HUES6 (cell line): ENCODE data around the gene RNF224.
"Not testable (repeated sequence)": the region's sequence is repeated elsewhere in the genome, so short reads cannot be mapped to it uniquely, and the experiment has no call there.

Experiments
- H3K27ac ChIP-seq: 2 replicates; pipeline ENCODE4 v1.7.0; 2013; ENCODE audit warnings: low read depth, mild to moderate bottlenecking, low read length, inconsistent platforms
- H3K27me3 ChIP-seq: 2 replicates; pipeline ENCODE4 v1.6.1; 2013; ENCODE audit warnings: low read length; ENCODE audit not compliant: control insufficient read depth, insufficient read depth
- H3K36me3 ChIP-seq: 2 replicates; pipeline ENCODE4 v1.6.1; 2013; ENCODE audit warnings: low read length; ENCODE audit not compliant: control insufficient read depth, insufficient read depth
- H3K4me1 ChIP-seq: 2 replicates; pipeline ENCODE4 v1.6.1; 2013; ENCODE audit warnings: low read length; ENCODE audit not compliant: control insufficient read depth, insufficient read depth
- H3K4me3 ChIP-seq: 2 replicates; pipeline ENCODE4 v1.5.1; 2013; ENCODE audit warnings: low read depth, low read length
- H3K9ac ChIP-seq: one replicate; pipeline ENCODE4 v1.6.1; 2013; ENCODE audit warnings: mild to moderate bottlenecking, low read length
- H3K9me3 ChIP-seq: 2 replicates; pipeline ENCODE4 v1.6.1; 2013; ENCODE audit warnings: low read depth, low read length; ENCODE audit not compliant: control insufficient read depth, insufficient read depth

The RNF224 gene

DNA sequence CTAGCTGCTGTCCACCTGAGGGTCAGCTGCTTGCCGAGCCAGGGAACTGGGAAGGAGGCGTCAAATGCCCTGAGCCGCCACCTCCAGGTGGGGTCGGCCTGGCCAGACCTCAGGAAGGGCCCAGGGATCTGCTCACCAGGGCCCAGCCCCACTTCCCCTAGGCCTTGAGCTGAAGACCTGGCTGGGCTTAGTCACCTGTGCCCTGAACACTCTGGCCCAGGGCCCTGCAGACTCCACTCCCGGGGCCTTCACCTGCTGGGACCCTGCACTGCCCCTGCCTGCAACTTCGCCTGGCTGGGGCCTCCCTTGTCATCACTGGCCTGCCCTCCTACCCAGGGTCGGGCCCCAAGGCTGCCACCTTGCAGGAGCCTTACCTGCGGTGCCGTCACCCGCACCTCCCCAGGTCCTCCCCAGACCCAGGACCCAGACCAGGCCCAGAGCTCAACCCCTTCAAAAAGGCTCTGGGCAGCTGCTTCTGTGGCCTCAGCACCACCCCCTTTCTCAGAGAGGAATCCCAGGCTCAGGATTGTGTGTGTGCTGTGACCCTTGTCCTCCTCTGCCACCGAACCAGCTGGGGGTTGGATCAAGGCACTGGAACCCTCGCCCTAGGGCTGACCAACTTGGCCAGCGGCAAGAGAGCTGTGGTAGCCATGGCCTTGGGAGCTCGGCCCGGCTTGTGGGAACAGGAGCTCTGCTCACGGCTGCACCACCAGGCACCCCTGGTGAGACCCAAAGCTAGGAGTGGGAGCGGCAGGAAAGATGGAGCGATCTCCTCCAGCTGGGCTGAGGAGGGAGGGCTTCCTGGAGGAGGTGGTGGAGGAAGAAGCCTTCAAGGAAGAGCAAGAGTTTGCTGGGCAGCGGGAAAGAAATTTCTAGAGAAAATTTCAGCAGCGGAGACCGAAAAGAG lies 26.7 kb downstream of the RNF224 start:
- H3K36me3 ChIP-seq: peaks cover 19% of the 10 kb centered on the region
- no peak overlapping the region for H3K27ac ChIP-seq
- H3K9ac ChIP-seq: peak overlapping the region; percentile 66
- H3K27me3 ChIP-seq: no peaks in the 10 kb centered on the region
- no peaks in the 10 kb centered on the region for H3K9me3 ChIP-seq
- H3K4me3 ChIP-seq: peak overlapping the region; percentile 100
- H3K4me1 ChIP-seq: peaks cover 30% of the 10 kb centered on the region

DNA sequence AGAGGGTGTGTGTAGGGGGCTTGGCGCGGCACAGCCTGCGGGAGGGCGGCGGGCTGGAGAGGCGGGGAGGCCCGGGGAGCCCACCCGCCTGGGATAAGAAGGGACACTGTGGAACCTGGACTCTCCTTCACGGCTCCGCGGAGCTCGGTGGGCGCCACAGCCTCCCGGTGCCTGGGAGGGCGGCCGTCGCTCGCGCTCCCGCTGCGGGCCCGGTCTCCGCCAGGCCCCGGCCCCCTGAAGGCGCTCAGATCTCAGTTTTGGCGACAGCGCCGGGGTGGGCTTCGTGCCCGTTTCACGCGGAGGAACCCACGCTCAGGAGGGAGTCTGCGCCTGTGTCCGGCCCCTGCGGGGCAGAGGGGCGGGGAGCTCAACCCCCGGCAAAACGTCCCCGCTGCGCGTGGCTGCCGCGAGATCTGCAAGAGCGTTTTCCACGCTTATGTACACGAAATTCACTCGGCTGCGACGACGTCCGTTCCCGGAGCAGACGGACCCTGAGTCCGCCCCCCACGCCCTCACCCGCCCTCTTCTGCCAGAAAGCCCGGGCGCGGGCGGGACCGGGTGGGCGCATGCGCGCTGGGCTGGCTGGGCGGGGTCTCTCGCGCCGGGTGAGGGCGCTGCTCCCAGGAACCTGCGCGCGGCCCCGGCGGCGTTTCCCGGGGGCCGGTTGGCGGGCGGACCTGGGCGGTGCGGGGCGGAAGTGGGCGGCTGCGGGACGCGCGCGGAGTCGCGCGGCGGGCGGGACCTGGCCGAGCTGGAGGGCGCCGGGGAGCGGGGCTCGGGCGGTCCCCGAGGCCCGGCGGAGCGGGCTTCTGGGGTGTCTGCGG lies 27.5 kb downstream of the RNF224 start, which contains the start of gene NELFB:
NELFB (plus strand) TSS at position 704 of the 824 bp plus-strand sequence.
- Histone ChIP-seq H3K27me3 (no peaks in the 10 kb centered on the region), H3K4me3 (peak within 1 kb of the TSS; percentile 100), H3K9ac (peak within 1 kb of the TSS; percentile 82), H3K36me3 (peaks cover 23% of the 10 kb centered on the region), H3K27ac (peak within 1 kb of the TSS; percentile 85; the same call in 1 of the 2 replicates), H3K9me3 (no peaks in the 10 kb centered on the region), H3K4me1 (peaks cover 30% of the 10 kb centered on the region)

DNA sequence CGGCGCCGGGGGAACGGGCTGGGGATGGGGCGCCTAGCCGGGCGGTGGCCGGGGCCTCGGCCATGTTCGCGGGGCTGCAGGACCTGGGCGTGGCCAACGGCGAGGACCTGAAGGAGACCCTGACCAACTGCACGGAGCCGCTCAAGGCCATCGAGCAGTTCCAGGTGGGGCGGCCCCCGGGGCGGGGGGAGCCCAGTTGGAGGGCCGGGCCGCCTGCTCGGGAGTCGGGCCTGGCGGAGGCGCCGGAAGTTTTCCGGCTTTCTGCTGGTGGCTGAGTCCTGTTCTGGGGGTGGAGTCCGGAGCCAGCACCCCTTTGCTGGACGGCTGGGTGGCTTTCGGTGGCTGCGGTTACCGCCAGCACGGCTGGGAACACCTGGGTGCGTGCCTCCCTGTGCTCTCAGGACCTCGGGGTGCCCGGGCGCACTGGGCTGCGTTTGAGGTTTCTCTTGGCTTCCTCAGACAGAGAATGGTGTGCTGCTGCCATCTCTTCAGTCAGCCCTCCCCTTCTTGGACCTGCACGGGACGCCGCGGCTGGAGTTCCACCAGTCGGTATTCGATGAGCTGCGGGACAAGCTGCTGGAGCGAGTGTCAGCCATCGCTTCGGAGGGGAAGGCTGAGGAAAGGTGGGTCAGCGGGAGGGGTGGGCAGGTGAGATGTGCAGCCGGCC lies 28.3 kb downstream of the RNF224 start:
- H3K36me3 ChIP-seq: peaks cover 23% of the 10 kb centered on the region
- no peaks in the 10 kb centered on the region for H3K27me3 ChIP-seq
- H3K4me3 ChIP-seq: peak overlapping the region; percentile 100
- peaks cover 25% of the 10 kb centered on the region for H3K4me1 ChIP-seq
- peak overlapping the region; percentile 82 for H3K9ac ChIP-seq
- peak overlapping the region; percentile 85; the same call in 1 of the 2 replicates for H3K27ac ChIP-seq
- H3K9me3 ChIP-seq: no peaks in the 10 kb centered on the region

DNA sequence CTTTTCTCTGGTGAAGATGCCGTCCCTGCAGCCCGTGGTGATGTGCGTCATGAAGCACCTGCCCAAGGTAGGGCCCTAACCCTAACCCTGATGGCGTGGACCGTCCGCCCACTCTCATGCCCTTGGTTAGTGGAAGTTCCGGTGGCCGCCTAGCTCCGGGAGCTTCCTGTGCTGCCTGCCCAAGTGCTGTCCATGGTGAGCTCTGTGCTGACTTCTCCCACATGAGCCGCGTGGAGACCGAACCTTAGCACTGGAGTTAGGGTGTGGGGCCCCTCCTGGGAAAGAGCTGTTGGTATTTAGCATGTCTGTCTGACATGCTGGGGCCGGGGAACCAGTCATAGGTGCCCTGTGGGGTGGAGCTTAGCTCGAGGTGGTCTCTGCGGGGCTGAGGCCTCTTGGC lies 29.1 kb downstream of the RNF224 start:
- Histone ChIP-seq H3K27me3 (no peaks in the 10 kb centered on the region), H3K27ac (no peak overlapping the region)

DNA sequence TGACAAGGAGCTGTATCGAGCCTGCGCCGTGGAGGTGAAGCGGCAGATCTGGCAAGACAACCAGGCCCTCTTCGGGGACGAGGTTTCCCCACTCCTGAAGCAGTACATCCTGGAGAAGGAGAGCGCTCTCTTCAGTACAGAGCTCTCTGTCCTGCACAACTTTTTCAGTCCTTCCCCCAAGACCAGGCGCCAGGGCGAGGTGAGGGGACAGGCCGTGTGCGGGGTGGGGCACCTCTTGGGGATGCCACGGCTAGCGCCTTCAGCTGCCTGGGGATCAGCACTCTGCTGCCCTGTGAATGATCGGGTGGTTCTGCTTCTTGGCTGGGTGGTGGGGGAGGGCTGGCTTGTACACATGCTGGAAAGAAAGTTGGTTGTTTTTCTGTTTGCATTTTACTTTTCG lies 29.6 kb downstream of the RNF224 start:
- Histone ChIP-seq H3K4me1 (peaks cover 18% of the 10 kb centered on the region), H3K36me3 (peaks cover 23% of the 10 kb centered on the region), H3K27ac (no peak overlapping the region), H3K9ac (no peak overlapping the region), H3K4me3 (peak overlapping the region; percentile 100; the same call in 1 of the 2 replicates), H3K27me3 (no peaks in the 10 kb centered on the region), H3K9me3 (no peaks in the 10 kb centered on the region)

More for the DNA sequence above, 29.1 kb downstream of the RNF224 start:
- Histone ChIP-seq H3K36me3 (peaks cover 23% of the 10 kb centered on the region), H3K4me1 (peaks cover 19% of the 10 kb centered on the region), H3K9me3 (no peaks in the 10 kb centered on the region), H3K9ac (peak overlapping the region; percentile 82), H3K4me3 (peak overlapping the region; percentile 100)

DNA sequence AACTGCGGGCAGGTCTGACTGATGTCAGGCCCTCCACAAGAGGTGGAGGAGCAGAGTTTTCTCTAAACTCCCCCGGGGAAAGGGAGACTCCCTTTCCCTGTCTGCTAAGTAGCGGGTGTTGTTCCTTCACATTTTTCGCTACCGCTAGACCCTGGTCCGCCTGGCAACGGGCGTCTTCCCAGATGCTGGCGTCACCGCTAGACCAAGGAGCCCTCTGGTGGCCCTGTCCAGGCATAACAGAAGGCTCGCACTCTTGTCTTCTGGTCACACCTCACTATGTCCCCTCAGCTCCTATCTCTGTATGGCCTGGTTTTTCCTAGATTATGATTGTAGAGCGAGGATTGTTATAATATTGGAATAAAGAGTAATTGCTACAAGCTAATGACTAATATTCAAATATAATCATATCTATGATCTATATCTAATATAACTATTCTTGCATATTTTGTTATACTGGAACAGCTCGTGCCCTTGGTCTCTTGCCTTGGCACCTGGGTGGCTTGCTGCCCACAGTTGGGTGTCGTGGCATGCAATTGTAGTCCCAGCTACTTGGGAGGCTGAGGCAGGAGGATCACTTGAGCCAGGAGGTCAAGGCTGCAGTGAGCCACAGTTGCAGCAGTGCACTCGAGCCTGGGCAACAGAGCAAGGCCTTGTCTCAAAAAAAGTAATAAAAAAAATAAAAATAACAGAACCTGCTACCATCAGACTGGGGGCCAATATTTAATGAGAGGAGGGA lies 35.0 kb downstream of the RNF224 start:
- H3K4me1 ChIP-seq, H3K9me3 ChIP-seq, H3K9ac ChIP-seq, H3K4me3 ChIP-seq, H3K27ac ChIP-seq, H3K27me3 ChIP-seq: not testable (repeated sequence)
- H3K36me3 ChIP-seq: peaks cover 53% of the 10 kb centered on the region

DNA sequence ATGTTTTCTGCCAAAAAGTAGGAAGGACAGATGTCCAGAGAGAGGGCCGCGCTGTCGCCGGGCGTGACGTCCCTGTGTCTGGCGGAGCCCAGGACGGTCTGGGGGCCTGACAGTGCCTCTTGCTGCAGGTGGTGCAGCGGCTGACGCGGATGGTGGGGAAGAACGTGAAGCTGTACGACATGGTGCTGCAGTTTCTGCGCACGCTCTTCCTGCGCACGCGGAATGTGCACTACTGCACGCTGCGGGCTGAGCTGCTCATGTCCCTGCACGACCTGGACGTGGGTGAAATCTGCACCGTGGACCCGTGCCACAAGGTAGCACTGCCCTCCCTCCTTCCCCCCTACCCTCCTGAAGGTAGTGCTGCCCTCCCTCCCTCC lies 35.6 kb downstream of the RNF224 start:
- H3K4me3 ChIP-seq: no peak overlapping the region
- no peaks in the 10 kb centered on the region for H3K4me1 ChIP-seq
- no peak overlapping the region for H3K27ac ChIP-seq
- peaks cover 58% of the 10 kb centered on the region for H3K36me3 ChIP-seq
- H3K9me3 ChIP-seq: no peaks in the 10 kb centered on the region
- no peaks in the 10 kb centered on the region for H3K27me3 ChIP-seq
- H3K9ac ChIP-seq: no peak overlapping the region

DNA sequence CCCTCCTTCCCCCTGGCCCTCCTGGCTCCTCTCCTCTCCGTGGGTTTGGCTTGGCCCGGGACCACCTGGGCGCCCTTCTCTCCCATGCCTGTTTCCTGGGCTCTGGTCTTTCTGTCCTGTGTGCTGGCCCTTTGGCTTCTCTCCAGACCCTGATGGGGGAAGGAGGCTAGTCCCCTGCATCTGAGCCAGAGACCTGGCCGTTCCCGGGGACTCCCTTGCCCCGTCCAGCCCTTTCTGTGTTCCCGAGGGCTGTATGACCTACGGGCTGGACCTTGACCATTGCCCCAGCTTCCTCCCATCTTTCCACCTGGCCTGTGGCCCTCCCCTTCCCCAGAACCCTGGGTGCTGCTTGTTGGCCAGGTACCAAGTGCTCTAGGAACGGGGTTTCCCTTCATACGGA lies 36.2 kb downstream of the RNF224 start:
- Histone ChIP-seq H3K36me3 (peaks cover 59% of the 10 kb centered on the region), H3K9ac (no peak overlapping the region), H3K27me3 (no peaks in the 10 kb centered on the region), H3K4me3 (no peak overlapping the region), H3K9me3 (no peaks in the 10 kb centered on the region), H3K27ac (no peak overlapping the region), H3K4me1 (no peaks in the 10 kb centered on the region)

DNA sequence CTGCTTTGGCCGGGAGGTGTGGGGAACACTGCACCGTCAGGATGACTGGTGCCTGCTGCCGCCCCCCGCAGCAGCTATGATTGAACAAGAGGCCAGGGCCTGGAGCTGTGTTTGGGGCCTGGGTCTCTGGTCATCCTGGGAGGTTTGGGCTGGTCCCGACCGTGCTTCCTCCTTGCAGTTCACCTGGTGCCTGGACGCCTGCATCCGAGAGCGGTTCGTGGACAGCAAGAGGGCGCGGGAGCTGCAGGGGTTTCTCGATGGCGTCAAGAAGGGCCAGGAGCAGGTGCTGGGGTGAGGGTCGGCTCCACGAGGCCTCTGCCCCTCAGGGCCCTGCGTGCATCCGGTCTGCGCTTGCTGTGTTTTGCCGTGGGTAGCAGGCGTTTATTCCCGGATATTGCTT lies 36.8 kb downstream of the RNF224 start:
- no peak overlapping the region for H3K4me3 ChIP-seq
- no peak overlapping the region for H3K9ac ChIP-seq
- no peaks in the 10 kb centered on the region for H3K4me1 ChIP-seq
- H3K36me3 ChIP-seq: peaks cover 59% of the 10 kb centered on the region
- no peak overlapping the region for H3K27ac ChIP-seq
- no peaks in the 10 kb centered on the region for H3K9me3 ChIP-seq
- H3K27me3 ChIP-seq: no peaks in the 10 kb centered on the region

DNA sequence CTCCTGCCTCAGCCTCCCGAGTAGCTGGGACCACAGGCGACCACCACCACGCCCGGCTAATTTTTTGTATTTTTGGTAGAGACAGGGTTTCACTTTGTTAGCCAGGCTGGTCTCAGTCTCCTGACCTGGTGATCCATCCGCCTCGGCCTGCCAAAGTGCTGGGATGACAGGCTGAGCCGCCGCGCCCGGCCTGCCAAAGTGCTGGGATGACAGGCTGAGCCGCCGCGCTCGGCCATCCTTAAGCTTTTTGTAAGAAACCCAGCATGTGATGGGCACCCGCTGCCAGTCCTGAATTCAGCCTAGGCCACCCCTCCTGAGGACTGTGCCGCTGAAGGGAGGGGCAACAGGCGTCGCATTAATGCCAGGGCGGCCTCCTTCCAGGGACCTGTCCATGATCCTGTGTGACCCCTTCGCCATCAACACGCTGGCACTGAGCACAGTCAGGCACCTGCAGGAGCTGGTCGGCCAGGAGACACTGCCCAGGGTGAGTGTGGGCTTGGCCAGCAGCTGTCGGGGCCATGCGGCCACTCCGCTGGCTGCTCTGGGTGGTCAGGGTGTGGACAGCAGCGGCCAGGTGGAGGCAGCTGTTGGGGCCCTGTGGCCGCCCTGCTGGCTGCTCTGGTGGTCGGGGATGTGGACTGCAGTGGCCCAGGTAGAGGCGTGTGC lies 38.3 kb downstream of the RNF224 start:
- Histone ChIP-seq H3K4me3 (no peak overlapping the region), H3K4me1 (no peaks in the 10 kb centered on the region), H3K27me3 (no peaks in the 10 kb centered on the region), H3K9me3 (no peaks in the 10 kb centered on the region), H3K27ac (no peak overlapping the region), H3K36me3 (peaks cover 66% of the 10 kb centered on the region), H3K9ac (no peak overlapping the region)
